Measurements from ENCODE around the gene IL5. TPM values are rescaled to one million over a fixed set of nuclear protein-coding genes. Genes with fewer than 3 reads are reported as not detected.

IL5 gene
- total and polyA plus RNA-seq, 2 donors (not counting 1 experiment from before 2014, with no cell fraction given), result not detected

GRCh38 chr5:132505641-132506040 lies 37.7 kb downstream of the IL5 start:
- intact Hi-C loops (cut with micrococcal nuclease), result loop anchor here (1.0 to 10.0 kb wide), 2 partner anchors 211 to 315 kb away; partner anchors contain the start of gene SLC22A4
- Mint-ChIP-seq H3K4me3 (no peak overlapping the region), H3K27ac (no peak overlapping the region), H3K27me3 (peaks cover 4% of the 10 kb centered on the region), H3K4me1 (peaks cover 13% of the 10 kb centered on the region), H3K9me3 (ENCODE audit: insufficient read depth) (no peaks in the 10 kb centered on the region)
- Histone ChIP-seq H4K20me1 (ENCODE audit: control insufficient read depth, insufficient read depth, low read length, poor library complexity, severe bottlenecking) (no peaks in the 10 kb centered on the region), H3K79me2 (ENCODE audit: control insufficient read depth, insufficient read depth, low read length) (peaks cover 7% of the 10 kb centered on the region), H2AFZ (ENCODE audit: insufficient read depth, low read depth, low read length, poor library complexity, severe bottlenecking) (no peak overlapping the region), H3K4me2 (replicated peaks; ENCODE audit: low read depth, low read length, poor library complexity, severe bottlenecking) (no peak overlapping the region), H3K9me3 (ENCODE audit: control extremely low read depth in 1 of 3, control insufficient read depth in 2 of 3, insufficient read depth in 1 of 3, low read length in 2 of 3) (no peaks in the 10 kb centered on the region), H3K27me3 (replicated peaks in 1 of 4; ENCODE audit: control extremely low read depth in 1 of 4, control insufficient read depth in 3 of 4, insufficient read depth in 4 of 4, low read length in 3 of 4) (peaks cover 0 to 2% (median 0%) of the 10 kb centered on the region in 4 experiments), H3K4me1 (ENCODE audit: control insufficient read depth in 2 of 2, insufficient read depth in 2 of 2, low read length in 2 of 2) (peaks cover 12 to 13% of the 10 kb centered on the region in 2 donors), H3K36me3 (replicated peaks in 1 of 2; ENCODE audit: control extremely low read depth in 1 of 2, control insufficient read depth in 1 of 2, extremely low read depth in 1 of 2, insufficient read depth in 2 of 2, low read length in 1 of 2) (no peaks in the 10 kb centered on the region), H3K9ac (ENCODE audit: low read length) (no peak overlapping the region), H3K4me3 (ENCODE audit: control extremely low read depth in 1 of 5, extremely low read depth in 1 of 5, insufficient read depth in 1 of 5, low read depth in 2 of 5, low read length in 4 of 5) (no peak overlapping the region), H3K27ac (ENCODE audit: low read length in 2 of 2) (no peak overlapping the region)
- ChIA-PET POLR2A (interaction anchor here (0.6 kb wide), 1 partner anchor 111 kb away, joined by 3 read pairs; no protein-coding TSS in a partner anchor), CTCF (interaction anchor here (0.7 to 13.8 kb wide), 13 partner anchors 8 to 324 kb away, joined by 3 to 528 read pairs (median 4); partner anchors contain the start of gene IRF1)
- ATAC-seq (ENCODE audit: low read depth), result no peak
- TF ChIP-seq EZH2 (IDR thresholded peaks at IDR 0.05; ENCODE audit: borderline replicate concordance, insufficient read depth, low read depth, low read length, poor library complexity, severe bottlenecking) (no peak), CTCF (IDR thresholded peaks at IDR 0.05) (no peak)
- no peak for DNase-seq
- WGBS (ENCODE audit: insufficient coverage), result no CpG with 5 or more reads among the region's 2 CpGs

GRCh38 chr5:132504746-132505145 lies 38.6 kb downstream of the IL5 start:
- Histone ChIP-seq H3K9ac (ENCODE audit: low read length) (no peak overlapping the region), H4K20me1 (ENCODE audit: control insufficient read depth, insufficient read depth, low read length, poor library complexity, severe bottlenecking) (no peaks in the 10 kb centered on the region), H3K36me3 (replicated peaks in 1 of 2; ENCODE audit: control extremely low read depth in 1 of 2, control insufficient read depth in 1 of 2, extremely low read depth in 1 of 2, insufficient read depth in 2 of 2, low read length in 1 of 2) (no peaks in the 10 kb centered on the region), H3K9me3 (ENCODE audit: control extremely low read depth in 1 of 3, control insufficient read depth in 2 of 3, insufficient read depth in 1 of 3, low read length in 2 of 3) (no peaks in the 10 kb centered on the region), H3K79me2 (ENCODE audit: control insufficient read depth, insufficient read depth, low read length) (peaks cover 7% of the 10 kb centered on the region), H3K4me1 (ENCODE audit: control insufficient read depth in 2 of 2, insufficient read depth in 2 of 2, low read length in 2 of 2) (peaks cover 15 to 20% of the 10 kb centered on the region in 2 donors), H3K27ac (ENCODE audit: low read length in 2 of 2) (no peak overlapping the region), H2AFZ (ENCODE audit: insufficient read depth, low read depth, low read length, poor library complexity, severe bottlenecking) (no peak overlapping the region), H3K4me3 (ENCODE audit: control extremely low read depth in 1 of 5, extremely low read depth in 1 of 5, insufficient read depth in 1 of 5, low read depth in 2 of 5, low read length in 4 of 5) (no peak overlapping the region), H3K27me3 (replicated peaks in 1 of 4; ENCODE audit: control extremely low read depth in 1 of 4, control insufficient read depth in 3 of 4, insufficient read depth in 4 of 4, low read length in 3 of 4) (peaks cover 0 to 2% (median 0%) of the 10 kb centered on the region in 4 experiments), H3K4me2 (replicated peaks; ENCODE audit: low read depth, low read length, poor library complexity, severe bottlenecking) (no peak overlapping the region)
- no CpG with 5 or more reads among the region's 4 CpGs for WGBS (ENCODE audit: insufficient coverage)
- POLR2A ChIA-PET, result interaction anchor here (0.7 kb wide), 1 partner anchor 424 kb away, joined by 3 read pairs; no protein-coding TSS in a partner anchor
- CTCF ChIA-PET, result interaction anchor here (0.8 to 13.8 kb wide), 10 partner anchors 9 to 379 kb away, joined by 3 to 528 read pairs (median 6); no protein-coding TSS in a partner anchor
- H3K4me3 Mint-ChIP-seq, result no peak overlapping the region
- no peak overlapping the region for H3K27ac Mint-ChIP-seq
- DNase-seq, result no peak
- no peak for ATAC-seq (ENCODE audit: low read depth)
- intact Hi-C loops (cut with micrococcal nuclease), result loop anchor here (5.0 to 10.0 kb wide), 3 partner anchors 210 to 378 kb away; partner anchors contain the start of genes GDF9, SLC22A4 and UQCRQ
- peaks cover 4% of the 10 kb centered on the region for H3K27me3 Mint-ChIP-seq
- no peaks in the 10 kb centered on the region for H3K9me3 Mint-ChIP-seq (ENCODE audit: insufficient read depth)
- H3K4me1 Mint-ChIP-seq, result peaks cover 21% of the 10 kb centered on the region
- TF ChIP-seq EZH2 (IDR thresholded peaks at IDR 0.05; ENCODE audit: borderline replicate concordance, insufficient read depth, low read depth, low read length, poor library complexity, severe bottlenecking) (no peak), CTCF (IDR thresholded peaks at IDR 0.05) (no peak)

All from B cell (primary cell).